NCI-H69 (cell line): ENCODE data around the gene MRPS14.
A peak's percentile ranks its signal among the peaks of the same experiment; 100 is the strongest.

ENCODE experiments used
- DNase-seq: peaks from one replicate; lab custom pipeline; 2025; lab: John Stamatoyannopoulos, UW

The MRPS14 gene

DNA sequence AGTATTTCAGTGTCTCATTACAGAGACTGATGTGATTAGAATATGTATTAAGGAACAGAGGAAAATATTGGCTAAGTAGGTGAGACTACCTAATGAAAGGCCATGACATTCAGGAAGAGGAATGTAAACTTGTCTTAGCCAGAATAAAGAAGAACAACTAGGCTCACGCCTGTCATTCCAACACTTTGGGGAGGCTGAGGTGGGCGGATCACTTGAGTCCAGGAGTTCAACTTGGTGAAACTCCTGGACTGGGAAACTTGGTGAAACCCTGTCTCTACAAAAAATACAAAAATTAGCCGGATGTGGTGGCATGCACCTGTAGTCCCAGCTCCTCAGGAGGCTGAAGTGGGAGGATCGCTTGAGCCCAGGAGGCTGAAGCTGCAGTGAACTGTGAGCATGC, 38.3 kb downstream of the MRPS14 start:
- DNase-seq = no peak

DNA sequence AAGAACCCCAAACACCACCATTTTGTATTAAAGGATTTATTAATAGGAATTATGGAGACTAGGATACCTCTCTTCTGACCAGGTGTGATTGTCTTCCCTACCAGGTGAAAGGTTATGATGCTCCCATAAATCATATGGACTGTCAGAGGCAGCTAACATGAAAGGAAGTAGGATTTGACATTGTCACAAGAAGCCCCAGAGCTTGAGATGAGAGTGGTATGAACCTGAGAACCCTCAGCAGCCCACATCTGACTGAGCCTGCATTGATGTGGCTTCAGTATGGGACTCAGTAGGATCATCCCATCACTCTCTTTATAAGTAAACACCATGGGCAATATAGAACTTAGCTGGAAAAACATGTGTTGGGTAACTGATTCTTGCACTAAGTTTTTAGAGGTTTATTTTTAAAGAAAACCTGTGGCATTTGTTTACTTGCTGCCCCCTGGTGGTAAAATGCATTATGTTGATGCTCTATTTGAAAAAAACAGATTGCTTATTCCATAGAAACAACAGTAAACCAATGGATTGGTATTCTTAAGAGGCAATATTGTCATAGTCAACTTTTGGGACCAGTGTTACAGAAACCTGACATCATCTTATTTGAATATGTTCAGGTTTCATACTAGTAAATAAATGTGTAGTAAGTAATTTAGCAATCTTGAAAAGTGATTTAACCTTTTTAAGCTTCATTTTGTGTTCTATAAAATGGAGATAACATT, 40.1 kb downstream of the MRPS14 start:
- peak; percentile 58 for DNase-seq

DNA sequence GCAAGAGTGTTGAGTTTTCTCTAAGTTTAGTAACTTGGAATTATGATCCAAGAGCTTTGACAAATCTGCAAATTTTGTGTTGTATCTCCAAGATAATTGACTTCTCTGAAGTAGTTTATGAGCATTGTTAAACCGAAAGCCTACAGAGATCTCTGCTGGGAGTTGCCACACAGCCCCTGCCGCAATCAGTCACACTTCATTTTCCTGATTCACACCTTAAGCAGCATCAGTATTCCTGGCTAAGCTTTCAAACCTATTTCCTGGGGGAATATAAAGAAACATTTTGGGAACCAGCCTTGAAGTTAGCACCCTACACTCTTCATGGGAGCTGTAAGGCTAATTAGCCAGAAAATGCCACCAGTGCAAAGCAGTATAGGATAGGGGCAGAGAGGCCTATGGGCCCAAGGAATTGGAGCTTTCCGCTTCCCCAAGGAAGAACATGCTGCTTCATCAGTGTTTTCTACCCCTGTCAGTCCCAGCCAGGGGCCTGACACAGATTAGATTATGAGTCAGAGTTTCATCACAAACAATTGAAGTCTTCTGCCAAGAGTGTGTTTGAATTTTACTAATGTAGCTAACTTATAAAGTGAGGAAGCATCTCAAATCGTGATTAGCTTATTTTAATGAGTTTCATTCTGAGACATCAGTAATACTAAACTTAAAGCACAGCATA, 46.7 kb downstream of the MRPS14 start:
- DNase-seq = no peak

DNA sequence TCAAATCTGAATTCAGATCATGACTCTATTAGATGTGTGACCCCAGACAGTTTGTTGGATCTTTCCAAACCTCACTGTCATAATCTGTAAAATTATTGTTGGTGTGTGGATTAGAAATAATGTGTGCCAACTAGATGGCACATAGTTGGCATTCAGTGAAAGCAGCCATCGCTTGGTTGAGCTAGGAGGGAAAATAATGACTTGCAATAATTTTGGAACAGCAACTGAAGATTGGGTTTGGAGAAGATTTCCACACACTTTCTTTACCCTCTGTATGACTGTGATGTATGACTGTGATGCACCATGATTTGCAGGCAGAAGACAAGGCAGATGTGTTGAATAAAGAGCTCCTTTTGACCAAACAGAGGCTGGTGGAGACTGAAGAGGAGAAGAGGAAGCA, 47.5 kb downstream of the MRPS14 start:
- DNase-seq = no peak

DNA sequence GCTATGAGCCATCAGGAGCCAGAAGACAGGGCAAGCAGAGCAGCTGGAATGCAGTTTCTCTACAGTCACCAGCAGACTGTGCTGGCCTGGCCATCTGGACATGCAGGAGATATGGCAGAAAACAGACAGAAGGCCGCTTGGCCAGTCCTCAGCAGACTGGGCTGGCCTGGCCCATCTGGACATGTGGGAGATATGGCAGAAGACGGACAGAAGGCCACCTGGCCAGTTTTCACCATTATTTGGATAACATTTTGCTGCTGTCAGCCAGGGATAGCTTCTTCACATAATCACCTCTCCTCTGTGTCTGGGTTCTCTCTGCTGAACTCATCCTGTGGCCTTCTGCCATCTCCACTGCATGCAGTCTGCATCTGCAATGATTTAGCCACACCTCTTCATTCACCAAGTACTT, 48.5 kb downstream of the MRPS14 start:
- peak; percentile 25 for DNase-seq

DNA sequence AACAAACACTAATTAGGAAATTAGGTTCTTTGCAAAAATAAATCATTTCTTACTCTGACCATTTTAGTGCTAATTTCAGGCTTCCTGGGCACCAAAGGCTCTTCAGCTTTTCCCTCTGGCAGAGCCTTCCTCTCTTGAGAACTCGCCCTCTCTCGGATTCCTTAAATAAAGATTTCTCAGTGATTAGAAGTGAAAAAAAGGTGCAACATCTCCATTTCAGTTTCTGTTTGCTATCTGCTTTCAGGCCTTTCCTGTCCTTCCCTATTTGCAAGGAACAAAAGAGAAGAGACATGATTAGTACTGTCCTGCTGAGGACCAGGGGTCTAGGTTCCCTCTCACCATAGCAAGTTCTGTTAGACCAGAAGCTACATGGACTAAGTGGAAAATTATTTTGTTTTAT, 51.3 kb downstream of the MRPS14 start:
- no peak for DNase-seq

DNA sequence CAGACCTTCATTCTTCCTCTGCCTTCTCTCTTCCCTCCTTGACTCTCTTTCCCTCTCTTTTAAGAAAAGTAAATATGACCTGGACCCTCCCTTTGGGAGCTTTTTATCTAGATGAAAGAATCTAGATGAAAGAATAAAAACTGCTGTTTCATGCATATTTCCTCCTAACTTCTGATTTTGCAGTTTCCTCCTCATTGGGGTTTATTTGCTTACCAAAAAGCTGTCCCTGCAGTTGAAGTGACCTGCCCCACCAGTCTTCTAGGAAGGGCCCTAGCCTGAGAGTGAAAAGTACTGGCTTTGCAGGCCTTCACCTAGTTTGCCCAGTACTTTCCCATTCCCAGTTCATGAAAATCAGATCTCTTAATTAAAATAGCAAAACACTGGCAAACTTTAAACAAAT, 51.8 kb downstream of the MRPS14 start:
- DNase-seq = no peak

DNA sequence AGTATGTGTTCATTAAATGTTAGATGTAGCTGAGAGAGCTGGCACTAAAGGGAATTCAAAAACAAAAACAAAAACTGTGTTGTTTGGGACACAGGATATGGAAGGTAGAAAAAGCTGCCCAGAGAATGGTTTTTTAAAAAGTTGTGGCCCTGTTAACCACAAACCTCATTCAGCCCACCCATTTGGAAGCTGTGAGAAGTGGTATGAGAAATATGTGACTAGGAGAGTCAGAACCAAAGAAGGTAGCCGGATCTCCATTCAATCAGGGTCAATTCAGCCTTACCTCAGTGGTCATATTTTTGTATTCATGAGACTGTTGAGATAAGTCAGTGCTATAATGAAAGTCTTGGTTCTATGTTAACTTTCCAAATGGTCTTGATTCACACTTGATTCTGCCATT, 53.2 kb downstream of the MRPS14 start:
- no peak for DNase-seq

DNA sequence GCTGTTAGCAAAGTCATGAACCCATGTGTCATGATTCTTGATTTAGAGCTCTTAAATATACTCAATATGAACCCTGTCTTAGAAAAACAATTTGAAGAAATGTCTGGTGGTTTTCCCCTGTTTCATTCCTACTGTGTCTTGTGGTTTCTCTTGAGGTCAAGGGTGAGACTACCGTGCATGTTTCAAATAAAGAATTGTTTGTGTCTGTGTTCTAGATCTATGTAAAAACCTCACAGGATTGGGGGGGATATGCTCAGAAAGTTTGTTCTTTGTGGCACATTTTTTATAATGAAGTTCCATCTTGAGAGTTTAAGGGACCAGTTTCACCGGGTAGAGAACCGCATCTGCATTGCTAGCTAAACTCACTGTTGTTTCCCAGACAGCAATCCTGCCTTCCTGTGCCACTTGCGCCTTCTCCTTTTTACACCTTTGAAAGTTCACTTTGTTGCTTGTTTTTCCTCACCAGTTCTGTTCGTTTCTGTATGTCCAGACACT, 54.4 kb downstream of the MRPS14 start:
- no peak for DNase-seq

DNA sequence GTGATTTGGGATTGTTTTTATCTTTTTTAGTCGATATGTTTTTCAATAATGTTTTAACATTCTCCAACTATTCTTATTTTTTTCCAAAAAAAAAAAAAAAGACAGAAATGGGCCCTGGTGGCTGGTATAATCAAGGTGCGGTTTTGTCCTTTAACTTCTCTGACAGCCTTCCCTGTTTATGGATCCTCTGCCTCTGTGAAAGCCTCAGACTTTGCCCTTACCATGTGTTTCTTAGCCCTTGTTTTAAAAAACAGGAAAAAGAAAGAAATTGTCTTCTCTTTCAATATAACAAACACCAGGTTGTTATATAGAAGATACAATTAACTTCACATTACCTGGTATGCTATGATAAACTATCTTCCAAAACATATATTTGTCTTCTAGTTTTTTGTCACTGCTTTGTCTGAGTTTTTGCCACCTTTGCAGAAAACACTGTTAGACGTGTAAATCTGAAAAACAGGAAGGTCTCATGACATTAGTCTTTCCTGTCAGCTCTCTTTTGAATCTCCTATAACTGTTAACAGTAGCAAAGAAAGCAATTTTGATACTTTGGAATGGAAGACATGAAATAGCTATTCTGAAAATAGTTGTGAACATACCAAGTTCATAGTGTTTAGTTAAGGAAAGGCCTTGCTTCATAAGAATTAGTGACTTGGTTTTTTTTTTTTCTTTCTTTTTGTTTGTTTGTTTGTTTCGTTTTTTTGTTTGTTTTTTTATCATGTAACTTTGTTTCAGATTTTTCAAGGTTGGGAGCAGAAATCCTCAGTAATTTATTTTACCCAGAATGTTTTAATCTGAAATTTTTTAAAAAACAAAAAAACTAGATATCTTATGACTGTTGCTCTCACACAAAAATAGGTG, 55.1 kb downstream of the MRPS14 start:
- DNase-seq = no peak

DNA sequence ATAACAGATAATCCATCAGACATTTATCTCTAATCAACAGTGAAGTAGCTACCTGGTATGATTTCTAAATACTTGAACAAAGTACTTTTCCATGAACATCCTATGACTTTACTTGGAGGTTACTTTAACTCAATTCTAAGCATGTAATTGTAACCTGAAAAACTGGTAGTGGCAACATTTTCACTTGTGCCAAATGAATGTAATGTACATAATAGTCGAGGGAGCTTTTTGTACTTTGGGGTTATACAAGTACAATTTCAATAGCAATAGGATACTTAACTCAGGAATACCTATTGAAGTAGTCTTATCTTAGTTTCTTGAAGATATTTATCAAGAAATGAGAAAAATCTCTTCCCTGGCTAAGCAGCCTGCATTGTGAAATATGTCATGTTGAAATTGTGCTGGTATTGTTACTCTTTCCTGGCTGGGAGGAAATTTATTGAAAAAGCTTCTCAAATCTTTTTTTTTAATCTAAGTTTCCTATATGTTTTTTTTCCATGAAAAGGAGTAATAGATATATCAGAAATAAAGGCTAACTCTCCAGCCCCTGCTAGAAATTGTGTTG, 57.1 kb downstream of the MRPS14 start:
- DNase-seq = no peak

DNA sequence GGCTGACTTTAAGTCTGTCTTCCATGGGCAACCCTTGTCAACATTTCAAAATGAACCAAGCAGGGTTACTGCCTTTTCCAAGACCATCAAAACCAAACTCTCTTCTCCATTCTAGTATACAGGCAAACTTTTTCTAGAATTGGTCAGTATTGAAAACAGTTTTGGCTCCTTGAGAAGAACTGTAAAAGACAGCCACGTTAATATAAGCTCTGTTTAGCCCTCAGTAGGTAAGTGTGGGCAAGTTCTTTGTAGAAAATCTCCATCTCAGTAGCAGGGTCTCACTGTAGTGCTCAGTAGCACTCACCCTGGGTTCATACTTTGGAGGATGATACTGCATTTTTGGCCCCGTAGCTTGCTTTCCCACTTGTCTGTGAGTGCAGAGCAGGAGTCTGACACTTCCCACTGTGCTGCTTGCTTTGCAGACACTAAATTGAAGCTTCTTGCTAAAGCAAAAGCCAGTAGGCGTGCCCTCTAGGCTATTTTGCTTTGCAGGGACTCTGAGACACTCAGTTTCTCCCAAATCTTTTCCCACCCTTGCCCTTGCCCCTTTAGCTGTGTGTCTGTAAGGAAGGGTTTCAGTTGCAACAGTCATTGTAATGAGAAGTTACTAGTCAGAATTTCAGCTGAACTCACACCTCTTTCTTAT, 57.7 kb downstream of the MRPS14 start:
- DNase-seq = peak; percentile 42

DNA sequence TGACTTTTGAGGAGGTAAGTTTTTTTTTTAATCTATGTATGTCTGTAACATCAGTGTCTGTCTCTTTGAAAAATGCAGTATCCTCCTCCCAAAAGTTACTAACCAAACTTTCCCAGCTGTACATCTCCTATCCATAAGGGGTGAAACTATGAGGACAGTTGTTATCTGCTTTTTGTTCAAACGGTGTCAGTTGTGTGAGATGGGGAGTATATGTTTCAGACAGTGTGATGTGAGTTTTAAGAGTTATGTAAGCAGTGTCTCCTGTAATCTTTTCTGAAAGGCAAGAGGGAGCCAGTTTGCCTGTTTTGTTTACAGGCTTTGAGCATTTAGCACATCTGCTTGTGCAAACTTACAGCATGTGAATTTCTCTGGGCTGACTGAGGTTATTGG, 58.3 kb downstream of the MRPS14 start:
- DNase-seq = no peak

DNA sequence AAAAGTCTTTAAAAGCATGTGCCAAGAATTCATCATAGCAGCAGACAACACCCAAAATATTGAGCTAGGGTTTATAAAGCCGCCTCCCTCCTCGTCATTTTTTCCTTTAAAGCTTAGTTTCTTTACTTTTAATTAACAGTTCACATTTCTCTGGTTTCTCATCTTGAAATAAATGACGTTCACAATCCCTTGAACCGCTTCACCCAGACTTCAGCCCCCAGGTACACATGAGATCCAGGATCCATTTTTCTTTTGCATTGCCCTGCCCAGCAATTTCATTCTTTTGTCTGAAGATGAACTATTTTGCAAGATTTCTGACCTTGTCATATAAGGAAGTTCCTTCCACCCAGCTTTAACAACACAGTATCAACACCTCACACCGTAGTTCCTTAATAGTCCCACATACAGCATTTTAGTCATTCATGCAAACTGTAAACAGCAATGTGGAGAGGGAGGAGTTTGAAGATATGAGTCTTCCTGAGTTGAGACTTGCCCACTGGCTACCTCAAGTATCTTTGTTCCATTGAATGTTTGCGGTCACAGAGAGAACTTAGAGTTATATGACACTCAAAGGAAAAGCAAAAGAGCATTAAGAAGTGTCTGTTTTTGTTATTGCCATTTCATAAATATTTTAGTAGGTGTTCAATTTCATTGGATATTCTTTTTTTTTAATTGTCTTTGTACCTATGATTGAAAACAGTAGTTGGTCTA, 58.8 kb downstream of the MRPS14 start:
- DNase-seq = peak; percentile 30

DNA sequence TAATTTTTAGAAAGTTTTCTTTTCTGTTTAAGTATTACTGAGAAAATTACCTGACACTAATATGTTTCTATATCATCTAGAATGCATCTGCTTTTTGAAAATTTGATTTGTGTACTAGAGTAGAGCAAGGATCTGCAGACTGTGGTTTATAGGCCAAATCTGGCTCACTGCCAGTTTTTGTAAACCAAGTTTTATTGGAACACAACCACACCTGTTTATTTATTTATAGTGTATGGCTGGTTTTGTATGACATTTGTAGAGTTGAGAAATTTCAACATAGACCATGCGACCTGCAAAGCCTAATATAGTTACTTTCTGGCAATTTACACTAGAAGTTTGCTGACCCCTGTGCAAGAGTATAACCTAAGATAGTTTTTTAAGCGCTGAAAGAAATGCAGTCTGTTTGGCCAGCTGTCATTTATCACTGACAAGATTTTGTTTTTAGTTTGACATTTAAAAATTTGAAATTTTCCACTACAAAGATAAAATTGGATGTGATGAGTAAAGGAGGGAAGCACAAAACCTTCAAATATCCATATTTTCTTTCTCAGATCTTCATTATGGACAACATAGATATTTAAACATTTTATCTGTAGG, 59.6 kb downstream of the MRPS14 start:
- DNase-seq = peak; percentile 30
